GM23248 (cell line): ENCODE results near the gene MMAA.

Experiments used
- EZH2 ChIP-seq: fragments of 200-600 bp; sonication (generic); IDR thresholded peaks from 2 replicates; pipeline ENCODE4 v1.6.1; 2018; ENCODE audit warnings: antibody characterized with exemption, mild to moderate bottlenecking; ENCODE audit not compliant: insufficient read depth, poor library complexity, severe bottlenecking
- EZH2phosphoT487 ChIP-seq: fragments of 200-600 bp; sonication (generic); IDR thresholded peaks from 2 replicates; pipeline ENCODE4 v1.6.1; 2018; ENCODE audit warnings: antibody characterized with exemption, moderate library complexity, mild to moderate bottlenecking, low read depth; ENCODE audit not compliant: insufficient read depth

DNA sequence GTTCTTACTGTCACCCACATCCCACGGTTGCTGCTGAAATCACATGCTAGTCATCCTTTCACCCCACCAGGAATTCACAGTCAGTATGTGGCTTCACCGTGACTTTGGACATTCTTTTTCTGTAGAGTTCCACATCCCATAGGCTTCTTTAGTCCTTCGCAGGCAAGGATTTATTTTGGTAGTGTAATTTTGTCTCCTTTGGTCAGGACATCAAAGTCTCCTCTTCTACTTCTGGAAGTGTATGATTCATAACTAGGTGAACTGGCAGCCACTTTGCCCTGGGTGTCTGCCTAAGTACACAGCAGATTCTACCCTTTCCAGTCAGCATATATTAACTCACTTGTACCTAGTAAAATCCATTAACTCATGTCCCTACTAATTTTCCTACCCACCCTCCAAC, 38.3 kb upstream of the MMAA start:
- TF ChIP-seq EZH2 (no peak), EZH2phosphoT487 (no peak)
